ENCODE measurements around the gene FGD3.

- TF ChIP-seq, protein P1, sequence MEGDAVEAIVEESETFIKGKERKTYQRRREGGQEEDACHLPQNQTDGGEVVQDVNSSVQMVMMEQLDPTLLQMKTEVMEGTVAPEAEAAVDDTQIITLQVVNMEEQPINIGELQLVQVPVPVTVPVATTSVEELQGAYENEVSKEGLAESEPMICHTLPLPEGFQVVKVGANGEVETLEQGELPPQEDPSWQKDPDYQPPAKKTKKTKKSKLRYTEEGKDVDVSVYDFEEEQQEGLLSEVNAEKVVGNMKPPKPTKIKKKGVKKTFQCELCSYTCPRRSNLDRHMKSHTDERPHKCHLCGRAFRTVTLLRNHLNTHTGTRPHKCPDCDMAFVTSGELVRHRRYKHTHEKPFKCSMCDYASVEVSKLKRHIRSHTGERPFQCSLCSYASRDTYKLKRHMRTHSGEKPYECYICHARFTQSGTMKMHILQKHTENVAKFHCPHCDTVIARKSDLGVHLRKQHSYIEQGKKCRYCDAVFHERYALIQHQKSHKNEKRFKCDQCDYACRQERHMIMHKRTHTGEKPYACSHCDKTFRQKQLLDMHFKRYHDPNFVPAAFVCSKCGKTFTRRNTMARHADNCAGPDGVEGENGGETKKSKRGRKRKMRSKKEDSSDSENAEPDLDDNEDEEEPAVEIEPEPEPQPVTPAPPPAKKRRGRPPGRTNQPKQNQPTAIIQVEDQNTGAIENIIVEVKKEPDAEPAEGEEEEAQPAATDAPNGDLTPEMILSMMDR (IDR thresholded peaks at IDR 0.05), result no peak
- no peak for TF ChIP-seq POLR2A (IDR thresholded peaks at IDR 0.05)
Measured at GRCh38 chr9:93039976-93040375, 92.7 kb downstream of the FGD3 start.
